IMR-90 (cell line): Measurements from ENCODE around the gene ITGB4. TPM values are rescaled to one million over a fixed set of nuclear protein-coding genes. Genes with fewer than 3 reads are reported as not detected.

ENCODE experiments used
- ATAC-seq: fragments of 200-7000 bp; cut with Tn5 transposase; 2 replicates; pipeline ENCODE4 v1.9.1; 2020; ENCODE audit warnings: low read depth, mild to moderate bottlenecking, moderate library complexity
- BruUV-seq: library from RNA; stranded (reverse); fragments of 400-500 nt; replicated peaks from 2 replicates; lab custom pipeline; 2021; lab: Mats Ljungman, UMichigan
- CTCF ChIA-PET: fragments of 300-600 bp; formaldehyde crosslinking; extraction: SDS; loops from one replicate; lab custom pipeline; 2021; ENCODE audit warnings: antibody characterized with exemption; lab: Yijun Ruan, JAX
- POLR2A ChIA-PET: fragments of 300-600 bp; sonication (Branson Sonifier 250); formaldehyde crosslinking; loops from one replicate; lab custom pipeline; 2022; ENCODE audit warnings: antibody characterized with exemption; ENCODE audit not compliant: unreplicated experiment; lab: Charles Lee
- DNase-seq: peaks from one replicate; pipeline ENCODE4 v3.0.0; 2013
- H2AFZ ChIP-seq: replicated peaks from 2 replicates; pipeline ENCODE3; 2013; ENCODE audit warnings: low read length, mild to moderate bottlenecking; ENCODE audit not compliant: poor library complexity
- H2AK5ac ChIP-seq: 2 replicates; pipeline ENCODE4 v1.6.1; 2013; ENCODE audit warnings: low read depth, low read length, inconsistent platforms
- H2AK9ac ChIP-seq: replicated peaks from 2 replicates; pipeline ENCODE3; 2013; ENCODE audit warnings: mild to moderate bottlenecking, low read depth, low read length, moderate library complexity; ENCODE audit not compliant: poor library complexity
- H2BK120ac ChIP-seq: 2 replicates; pipeline ENCODE4 v1.6.1; 2013; ENCODE audit warnings: low read depth, low read length, inconsistent platforms
- H2BK15ac ChIP-seq: 3 replicates; pipeline ENCODE4 v1.6.1; 2013; ENCODE audit warnings: low read depth, low read length, inconsistent platforms
- H2BK20ac ChIP-seq: 2 replicates; pipeline ENCODE4 v1.6.1; 2013; ENCODE audit warnings: low read depth, mild to moderate bottlenecking, inconsistent platforms, low read length, moderate library complexity
- H2BK5ac ChIP-seq: 2 replicates; pipeline ENCODE4 v1.6.1; 2013; ENCODE audit warnings: mild to moderate bottlenecking, low read depth, low read length, inconsistent platforms; ENCODE audit not compliant: poor library complexity, severe bottlenecking
- H3K14ac ChIP-seq: replicated peaks from 2 replicates; pipeline ENCODE4 v1.6.1; 2013; ENCODE audit warnings: low read depth, low read length, inconsistent platforms
- H3K18ac ChIP-seq: 2 replicates; pipeline ENCODE4 v1.6.1; 2013; ENCODE audit warnings: low read depth, low read length, control low read depth
- H3K23ac ChIP-seq: 2 replicates; pipeline ENCODE4 v1.6.1; 2013; ENCODE audit warnings: low read depth, low read length, inconsistent platforms
- H3K27ac ChIP-seq: 2 replicates; pipeline ENCODE4 v1.5.1; 2013; ENCODE audit warnings: mild to moderate bottlenecking, control low read depth, low read length; ENCODE audit not compliant: insufficient read depth
- H3K27me3 ChIP-seq: 2 replicates; pipeline ENCODE4 v1.6.1; 2013; ENCODE audit warnings: low read length; ENCODE audit not compliant: control insufficient read depth, insufficient read depth
- H3K36me3 ChIP-seq: 2 replicates; pipeline ENCODE4 v1.6.1; 2013; ENCODE audit warnings: low read length, mixed read lengths; ENCODE audit not compliant: control insufficient read depth, insufficient read depth
- H3K4ac ChIP-seq: 2 replicates; pipeline ENCODE4 v1.6.1; 2013; ENCODE audit warnings: low read depth, low read length, inconsistent platforms
- H3K4me1 ChIP-seq: 2 replicates; pipeline ENCODE4 v1.6.1; 2013; ENCODE audit warnings: low read length, mixed read lengths; ENCODE audit not compliant: control insufficient read depth, insufficient read depth
- H3K4me2 ChIP-seq: 2 replicates; pipeline ENCODE4 v1.6.1; 2013; ENCODE audit warnings: low read depth, mild to moderate bottlenecking, control low read depth, low read length, moderate library complexity
- H3K4me3 ChIP-seq: 2 replicates; pipeline ENCODE4 v1.5.1; 2013; ENCODE audit warnings: low read depth, mild to moderate bottlenecking, control low read depth, low read length, moderate library complexity; ENCODE audit not compliant: insufficient read depth
- H3K56ac ChIP-seq: 2 replicates; pipeline ENCODE4 v1.6.1; 2013; ENCODE audit warnings: low read length, inconsistent platforms; ENCODE audit not compliant: insufficient read depth; ENCODE audit errors: extremely low read depth
- H3K79me1 ChIP-seq, 2 experiments: 2 replicates each; pipeline ENCODE4 v1.6.1; 2013; ENCODE audit warnings: low read length in 2 of 2, inconsistent platforms in 1 of 2, low read depth in 1 of 2
- H3K9ac ChIP-seq: 2 replicates; pipeline ENCODE4 v1.6.1; 2013; ENCODE audit warnings: low read depth, low read length, control low read depth
- H3K9me1 ChIP-seq: 2 replicates; pipeline ENCODE4 v1.6.1; 2013; ENCODE audit warnings: low read length, inconsistent platforms; ENCODE audit not compliant: insufficient read depth
- H3K9me3 ChIP-seq: 2 replicates; pipeline ENCODE4 v1.6.1; 2013; ENCODE audit warnings: low read length; ENCODE audit not compliant: control insufficient read depth, insufficient read depth
- H4K20me1 ChIP-seq: 2 replicates; pipeline ENCODE4 v1.6.1; 2013; ENCODE audit warnings: low read length, inconsistent platforms; ENCODE audit not compliant: insufficient read depth
- H4K5ac ChIP-seq: 2 replicates; pipeline ENCODE4 v1.6.1; 2013; ENCODE audit warnings: mild to moderate bottlenecking, low read depth, low read length, control low read depth
- H4K8ac ChIP-seq, 2 experiments: 2 replicates each; pipeline ENCODE4 v1.6.1; 2013; ENCODE audit warnings: low read depth in 2 of 2, low read length in 2 of 2, control low read depth in 1 of 2, inconsistent platforms in 1 of 2
- H4K91ac ChIP-seq: 2 replicates; pipeline ENCODE4 v1.6.1; 2013; ENCODE audit warnings: low read depth, low read length, inconsistent platforms; ENCODE audit not compliant: insufficient read depth
- BHLHE40 ChIP-seq: fragments of 150-350 bp; IDR thresholded peaks from 2 replicates; pipeline ENCODE4 v1.6.1; 2016; ENCODE audit warnings: mild to moderate bottlenecking, low read depth, low read length
- CEBPB ChIP-seq: IDR thresholded peaks from 2 replicates; pipeline ENCODE4 v1.6.1; 2012; ENCODE audit warnings: low read depth, low read length, improper control_type of control experiment
- CHD1 ChIP-seq: IDR thresholded peaks from 2 replicates; pipeline ENCODE4 v1.6.1; 2012; ENCODE audit warnings: low read depth, low read length, improper control_type of control experiment
- FOS ChIP-seq: fragments of 150-350 bp; IDR thresholded peaks from 2 replicates; pipeline ENCODE4 v1.6.1; 2016; ENCODE audit warnings: low read depth, low read length
- MAFK ChIP-seq: IDR thresholded peaks from 2 replicates; pipeline ENCODE4 v1.6.1; 2012; ENCODE audit warnings: low read depth, low read length, improper control_type of control experiment
- MXI1 ChIP-seq: IDR thresholded peaks from 2 replicates; pipeline ENCODE4 v1.6.1; 2012; ENCODE audit warnings: low read depth, mild to moderate bottlenecking, low read length, moderate library complexity, borderline replicate concordance
- POLR2A ChIP-seq: IDR thresholded peaks from 2 replicates; pipeline ENCODE4 v1.6.1; 2012; ENCODE audit warnings: mild to moderate bottlenecking, low read depth, low read length
- RCOR1 ChIP-seq: IDR thresholded peaks from 2 replicates; pipeline ENCODE4 v1.6.1; 2012; ENCODE audit warnings: mild to moderate bottlenecking, low read length, improper control_type of control experiment; ENCODE audit not compliant: insufficient replicate concordance
- RFX5 ChIP-seq: IDR thresholded peaks from 2 replicates; pipeline ENCODE4 v1.8.0; 2012; ENCODE audit warnings: low read depth, mild to moderate bottlenecking, low read length, moderate library complexity
- SMC3 ChIP-seq: fragments of 150-350 bp; IDR thresholded peaks from 2 replicates; pipeline ENCODE4 v1.6.1; 2016; ENCODE audit warnings: low read depth, mild to moderate bottlenecking, antibody characterized with exemption, low read length, moderate library complexity
- WGBS, 2 experiments: methylation state at CpG; one replicate each; pipeline versions ENCODE4 v1.1.5 to v1.1.7; 2013; ENCODE audit warnings: missing lambda C conversion rate in 2 of 2; ENCODE audit not compliant: insufficient read length in 1 of 2; ENCODE audit errors: extremely low coverage in 2 of 2; 5-methylcytosine and 5-hydroxymethylcytosine counted together
- dilution Hi-C: fragments of 300-500 bp; cut with HindIII; formaldehyde crosslinking; loops from one replicate; pipeline ENCODE4 v1.14.3; 2018; ENCODE audit warnings: low sequenced_read_pairs; ENCODE audit not compliant: unreplicated experiment
- in situ Hi-C: fragments of 300-500 bp; cut with MboI; formaldehyde crosslinking; loops from 3 replicates; pipeline ENCODE4 v1.14.3; 2019; ENCODE audit warnings: low sequenced_read_pairs, inconsistent platforms, mixed read lengths
- intact Hi-C: fragments of 100-400 bp; cut with micrococcal nuclease; formaldehyde crosslinking; loops from 2 replicates; pipeline ENCODE4 v1.10.0; 2022
- polyA plus RNA-seq, 3 experiments: library from polyadenylated mRNA; depleted of rRNA; stranded (reverse); fragments of >200 nt; gene quantifications; 2 replicates each; pipeline ENCODE4 v1.2.3, GENCODE V29; 2012; ENCODE audit warnings: low replicate concordance in 1 of 3
- total RNA-seq: library from RNA; depleted of rRNA; stranded (reverse); fragments of >200 nt; gene quantifications from 2 replicates; pipeline ENCODE4 v1.2.3, GENCODE V29; 2012
- TF ChIP-seq, protein P1 (sequence below): conservative IDR thresholded peaks from 2 replicates; pipeline ENCODE4 v1.5.1; 2012; ENCODE audit warnings: mild to moderate bottlenecking, low read depth, low read length, improper control_type of control experiment
- TF ChIP-seq, protein P2 (sequence below): fragments of 150-350 bp; IDR thresholded peaks from 2 replicates; pipeline ENCODE4 v1.6.1; 2017; ENCODE audit warnings: mild to moderate bottlenecking, antibody characterized with exemption, low read length, low read depth
- TF ChIP-seq, protein P3 (sequence below): fragments of 150-350 bp; IDR thresholded peaks from 2 replicates; pipeline ENCODE4 v1.6.1; 2016; ENCODE audit warnings: low read depth, mild to moderate bottlenecking, low read length, moderate library complexity, borderline replicate concordance

The ITGB4 gene
- total and polyA plus RNA-seq, 2 of the 4 experiments (the other 2 are of a cell fraction), result under 0.01 to 0.27 TPM

DNA sequence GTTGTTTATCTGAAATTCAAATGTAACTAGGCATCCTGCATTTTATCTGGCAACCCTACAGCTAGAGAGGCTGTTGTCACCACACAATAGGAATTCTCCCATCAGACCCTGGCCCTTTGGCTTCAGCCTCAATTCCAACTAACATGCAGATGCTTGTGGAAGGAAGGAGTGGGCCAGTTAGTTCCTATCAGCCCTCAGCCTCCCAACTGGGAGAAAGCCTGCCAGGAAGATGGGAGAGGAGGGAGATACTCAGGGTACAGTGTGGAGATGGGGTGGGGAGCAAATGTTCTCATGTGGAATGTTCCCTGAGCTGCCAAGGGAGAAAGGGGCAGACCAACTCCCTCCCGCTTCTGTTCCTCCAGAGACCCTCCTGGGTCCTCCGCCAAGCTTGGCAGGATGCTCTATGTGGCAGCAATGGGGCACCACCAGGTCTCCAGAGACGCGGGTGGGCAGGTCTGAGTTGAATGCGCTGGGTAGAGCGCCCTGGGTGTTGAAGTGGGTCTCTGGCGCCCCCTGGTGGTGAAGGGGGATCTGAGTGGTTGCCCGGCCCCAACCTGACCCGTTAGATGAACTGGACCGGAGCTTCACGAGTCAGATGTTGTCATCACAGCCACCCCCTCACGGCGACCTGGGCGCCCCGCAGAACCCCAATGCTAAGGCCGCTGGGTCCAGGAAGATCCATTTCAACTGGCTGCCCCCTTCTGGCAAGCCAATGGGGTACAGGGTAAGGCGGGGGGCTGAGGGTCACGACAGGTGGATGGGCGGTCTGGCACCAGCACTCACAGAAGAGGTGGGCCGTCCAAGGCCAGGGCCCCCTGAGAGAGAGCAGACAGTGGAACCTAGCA is 28.5 kb downstream of the ITGB4 start:
- peak overlapping the region; percentile 75 for H3K4me2 ChIP-seq
- H3K23ac ChIP-seq, result no peak overlapping the region
- H3K9me3 ChIP-seq, result no peaks in the 10 kb centered on the region
- H4K91ac ChIP-seq, result no peak overlapping the region
- peak overlapping the region; percentile 96 for H2AFZ ChIP-seq
- H3K56ac ChIP-seq, result no peak overlapping the region
- ChIA-PET CTCF (interaction anchor here (0.5 to 4.6 kb wide), 12 partner anchors 10 to 177 kb away, joined by 3 to 53 read pairs (median 4); partner anchors contain the start of genes GALK1 and SMIM5), POLR2A (no interaction called here)
- H3K9ac ChIP-seq, result no peak overlapping the region
- no TSS peak for BruUV-seq
- no peak overlapping the region for H3K14ac ChIP-seq
- 0 out of 2 replicates have a peak, but pooled peaks cover 1% of the 10 kb centered on the region for H3K9me1 ChIP-seq
- intact Hi-C loops (loop anchor here (5.0 kb wide), 1 partner anchor 232 kb away; the partner anchor contains the start of genes CASKIN2 and TSEN54), dilution Hi-C loops (no loop called here), in situ Hi-C loops (loop anchor here (5.0 to 10.0 kb wide), 3 partner anchors 77 to 325 kb away; partner anchors contain the start of gene SMIM5)
- 0% methylated on average over 6 of the region's 20 CpGs; no CpG with 5 or more reads in 1 of the 2 experiments for WGBS, 2 experiments
- no peaks in the 10 kb centered on the region; the same call in 1 of the 2 replicates for H3K27me3 ChIP-seq
- no peaks in the 10 kb centered on the region for H3K36me3 ChIP-seq
- H2AK9ac ChIP-seq, result peak overlapping the region; percentile 82
- H4K20me1 ChIP-seq, result no peaks in the 10 kb centered on the region
- H2BK15ac ChIP-seq, result no peak overlapping the region
- ATAC-seq (peak; percentile 73), DNase-seq (peak; percentile 52)
- no peak overlapping the region for H3K18ac ChIP-seq
- H2AK5ac ChIP-seq, result no peak overlapping the region
- H4K8ac ChIP-seq, result peak overlapping the region in 1 of 2 experiments; percentile 78; a peak in 1 of 4 replicates
- H3K27ac ChIP-seq, result no peak overlapping the region
- no peak overlapping the region for H2BK5ac ChIP-seq
- no peak overlapping the region for H2BK20ac ChIP-seq
- no peak overlapping the region for H2BK120ac ChIP-seq
- H3K4me1 ChIP-seq, result peaks cover 6% of the 10 kb centered on the region
- no peaks in the 10 kb centered on the region for H3K79me1 ChIP-seq
- no peak overlapping the region for H3K4me3 ChIP-seq
- no peak overlapping the region for H3K4ac ChIP-seq
- 0 out of 2 replicates have a peak overlapping the region, but pooled peaks have one; percentile 14 for H4K5ac ChIP-seq
- TF ChIP-seq, protein P1, sequence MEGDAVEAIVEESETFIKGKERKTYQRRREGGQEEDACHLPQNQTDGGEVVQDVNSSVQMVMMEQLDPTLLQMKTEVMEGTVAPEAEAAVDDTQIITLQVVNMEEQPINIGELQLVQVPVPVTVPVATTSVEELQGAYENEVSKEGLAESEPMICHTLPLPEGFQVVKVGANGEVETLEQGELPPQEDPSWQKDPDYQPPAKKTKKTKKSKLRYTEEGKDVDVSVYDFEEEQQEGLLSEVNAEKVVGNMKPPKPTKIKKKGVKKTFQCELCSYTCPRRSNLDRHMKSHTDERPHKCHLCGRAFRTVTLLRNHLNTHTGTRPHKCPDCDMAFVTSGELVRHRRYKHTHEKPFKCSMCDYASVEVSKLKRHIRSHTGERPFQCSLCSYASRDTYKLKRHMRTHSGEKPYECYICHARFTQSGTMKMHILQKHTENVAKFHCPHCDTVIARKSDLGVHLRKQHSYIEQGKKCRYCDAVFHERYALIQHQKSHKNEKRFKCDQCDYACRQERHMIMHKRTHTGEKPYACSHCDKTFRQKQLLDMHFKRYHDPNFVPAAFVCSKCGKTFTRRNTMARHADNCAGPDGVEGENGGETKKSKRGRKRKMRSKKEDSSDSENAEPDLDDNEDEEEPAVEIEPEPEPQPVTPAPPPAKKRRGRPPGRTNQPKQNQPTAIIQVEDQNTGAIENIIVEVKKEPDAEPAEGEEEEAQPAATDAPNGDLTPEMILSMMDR, result peak; percentile 87
- TF ChIP-seq CHD1 (no peak), FOS (no peak), MXI1 (no peak), MAFK (no peak), SMC3 (peak; percentile 63), RFX5 (no peak), POLR2A (no peak), RCOR1 (no peak), CEBPB (no peak), BHLHE40 (no peak)
- TF ChIP-seq, protein P2, sequence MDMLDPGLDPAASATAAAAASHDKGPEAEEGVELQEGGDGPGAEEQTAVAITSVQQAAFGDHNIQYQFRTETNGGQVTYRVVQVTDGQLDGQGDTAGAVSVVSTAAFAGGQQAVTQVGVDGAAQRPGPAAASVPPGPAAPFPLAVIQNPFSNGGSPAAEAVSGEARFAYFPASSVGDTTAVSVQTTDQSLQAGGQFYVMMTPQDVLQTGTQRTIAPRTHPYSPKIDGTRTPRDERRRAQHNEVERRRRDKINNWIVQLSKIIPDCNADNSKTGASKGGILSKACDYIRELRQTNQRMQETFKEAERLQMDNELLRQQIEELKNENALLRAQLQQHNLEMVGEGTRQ, result no peak
- TF ChIP-seq, protein P3, sequence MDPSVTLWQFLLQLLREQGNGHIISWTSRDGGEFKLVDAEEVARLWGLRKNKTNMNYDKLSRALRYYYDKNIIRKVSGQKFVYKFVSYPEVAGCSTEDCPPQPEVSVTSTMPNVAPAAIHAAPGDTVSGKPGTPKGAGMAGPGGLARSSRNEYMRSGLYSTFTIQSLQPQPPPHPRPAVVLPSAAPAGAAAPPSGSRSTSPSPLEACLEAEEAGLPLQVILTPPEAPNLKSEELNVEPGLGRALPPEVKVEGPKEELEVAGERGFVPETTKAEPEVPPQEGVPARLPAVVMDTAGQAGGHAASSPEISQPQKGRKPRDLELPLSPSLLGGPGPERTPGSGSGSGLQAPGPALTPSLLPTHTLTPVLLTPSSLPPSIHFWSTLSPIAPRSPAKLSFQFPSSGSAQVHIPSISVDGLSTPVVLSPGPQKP, result no peak
